ENCODE measurements around the gene INPP5E.

INPP5E gene

GRCh38 chr9:136403538-136403914 is 36.1 kb downstream of the INPP5E start:
- no peak for DNase-seq

- no peak for DNase-seq
Observed at GRCh38 chr9:136402067-136402466, 37.6 kb downstream of the INPP5E start.

GRCh38 chr9:136401173-136401922 is 38.3 kb downstream of the INPP5E start:
- no peak for DNase-seq

GRCh38 chr9:136400038-136400834 is 39.4 kb downstream of the INPP5E start, which contains the start of gene SNAPC4:
SNAPC4 (minus strand) TSS chr9:136400170; CDS start chr9:136398428, 1,742 bp downstream.
- DNase-seq, result peak; percentile 84

GRCh38 chr9:136399176-136400037 is 40.2 kb downstream of the INPP5E start:
- no peak for DNase-seq

GRCh38 chr9:136398286-136398685 is 41.4 kb downstream of the INPP5E start:
- no peak for DNase-seq

- no peak for DNase-seq
Observed at GRCh38 chr9:136397643-136398042, 42.0 kb downstream of the INPP5E start.

GRCh38 chr9:136396219-136396515 is 43.5 kb downstream of the INPP5E start:
- no peak for DNase-seq

GRCh38 chr9:136395345-136396218 is 44.1 kb downstream of the INPP5E start:
- no peak for DNase-seq

GRCh38 chr9:136395020-136395340 is 44.7 kb downstream of the INPP5E start:
- no peak for DNase-seq

GRCh38 chr9:136394312-136395019 is 45.2 kb downstream of the INPP5E start:
- no peak for DNase-seq

- no peak for DNase-seq
Observed at GRCh38 chr9:136393531-136393930, 46.1 kb downstream of the INPP5E start.

GRCh38 chr9:136392538-136393449 is 46.9 kb downstream of the INPP5E start:
- DNase-seq, result no peak

- no peak for DNase-seq
Observed at GRCh38 chr9:136391737-136392537, 47.7 kb downstream of the INPP5E start.

- DNase-seq, result no peak
Observed at GRCh38 chr9:136389396-136389795, 50.2 kb downstream of the INPP5E start.

GRCh38 chr9:136387217-136387616 is 52.4 kb downstream of the INPP5E start:
- DNase-seq, result no peak

GRCh38 chr9:136386018-136386417 is 53.6 kb downstream of the INPP5E start:
- DNase-seq, result no peak

GRCh38 chr9:136385015-136385414 is 54.6 kb downstream of the INPP5E start:
- no peak for DNase-seq

- no peak for DNase-seq
Observed at GRCh38 chr9:136383436-136383835, 56.2 kb downstream of the INPP5E start.
